COLO668 (cell line): Measurements from ENCODE around the gene IFNA10.
A peak's percentile ranks its signal among the peaks of the same experiment; 100 is the strongest.
"Not testable (repeated sequence)": the region's sequence is repeated elsewhere in the genome, so short reads cannot be mapped to it uniquely, and the experiment has no call there.

Source experiments
- DNase-seq: peaks from one replicate; lab custom pipeline; 2025; ENCODE audit not compliant: unreplicated experiment; lab: John Stamatoyannopoulos, UW

The IFNA10 gene

DNA sequence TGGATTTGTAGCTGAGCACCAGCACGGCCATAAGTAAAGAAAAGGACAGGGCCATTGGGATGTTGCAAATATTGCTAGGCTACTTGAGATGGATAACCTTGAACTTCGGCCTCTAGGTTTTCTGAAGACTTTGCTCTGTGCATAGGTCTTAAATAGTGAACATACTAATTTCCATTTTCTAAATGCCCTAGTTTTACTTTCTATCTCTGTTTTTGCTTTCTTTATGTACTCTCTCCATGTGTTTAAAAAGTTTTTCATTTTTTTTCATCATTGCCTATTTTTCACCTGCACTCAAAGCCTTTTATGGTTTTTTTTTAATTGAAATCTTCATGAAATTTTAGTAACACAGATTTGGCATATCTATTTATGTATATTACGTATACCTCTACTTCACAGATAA, at the start of gene IFNA10:
Gene IFNA10, minus strand, starts transcription at position 101 of the 400 bp plus-strand sequence. Its CDS starts 46 bp downstream, at position 55.
- DNase-seq = not testable (repeated sequence)

DNA sequence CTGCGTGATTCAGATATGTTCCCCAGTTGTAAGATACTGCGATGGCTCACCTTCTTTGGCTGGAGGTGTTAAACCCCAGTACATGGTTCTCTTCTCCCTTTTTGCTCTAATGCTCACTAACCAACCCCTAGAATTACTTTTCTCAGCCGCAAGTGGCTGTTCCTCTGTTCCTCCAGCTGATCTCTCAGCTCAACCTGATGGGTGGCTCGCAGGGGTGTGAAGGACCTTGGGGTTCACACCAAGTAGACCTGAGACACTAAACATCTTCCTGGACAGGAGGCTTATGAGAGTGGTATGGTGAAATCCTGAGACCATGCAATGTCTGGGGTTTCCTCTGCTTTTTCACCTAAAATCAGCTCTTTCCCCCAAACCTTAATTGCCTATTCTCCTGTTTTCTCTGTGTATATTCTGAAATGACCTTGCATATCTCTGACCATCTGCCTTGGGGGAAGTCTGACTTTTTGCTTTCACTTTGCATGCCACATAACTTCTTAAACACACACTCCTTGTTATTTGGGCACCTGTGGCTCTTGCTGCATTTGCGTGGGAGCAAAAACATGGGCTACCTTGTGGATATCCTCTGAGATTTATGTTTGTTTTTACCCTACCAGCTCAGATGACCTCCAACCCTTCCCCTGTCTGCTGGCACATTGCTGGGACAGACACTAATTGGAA, 48.7 kb upstream of the IFNA10 start:
- no peak for DNase-seq

DNA sequence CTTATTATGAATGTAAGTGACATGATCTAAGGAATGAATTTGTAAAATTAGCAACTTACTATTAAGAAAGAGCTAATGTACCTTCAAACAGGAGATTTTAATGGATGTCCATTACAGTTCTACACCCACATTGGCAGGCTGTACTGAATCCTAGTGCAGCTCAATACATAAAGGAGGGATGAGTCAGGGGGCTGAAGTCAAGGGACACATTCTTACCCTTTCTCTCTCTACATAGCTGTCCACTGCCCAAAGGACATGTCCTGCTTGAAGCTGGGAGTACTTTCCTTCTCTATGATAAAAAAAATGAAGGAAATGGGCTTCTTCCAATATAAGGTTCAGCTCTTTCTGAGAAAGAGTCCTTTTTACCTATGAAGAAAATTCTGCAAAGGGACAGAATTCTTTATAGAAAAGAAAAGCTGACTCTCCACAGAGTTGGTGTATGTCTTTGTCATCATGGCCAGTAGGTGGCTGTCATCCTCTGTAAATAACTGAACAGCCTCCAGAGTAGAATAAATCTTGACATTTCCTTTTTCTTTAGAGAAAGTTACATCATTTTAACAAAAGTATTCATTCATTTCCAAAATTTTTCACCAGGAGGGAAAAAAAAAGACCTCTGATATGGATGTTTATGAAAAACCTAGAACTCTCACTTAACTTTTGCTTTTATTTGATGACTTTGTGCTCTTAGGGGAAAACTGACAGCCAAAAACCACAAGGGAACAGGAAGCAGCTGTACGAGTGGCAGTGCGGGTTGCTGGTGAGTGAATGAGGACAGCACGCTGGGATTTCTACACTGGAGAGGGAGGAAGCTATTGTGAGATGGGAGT, 46.0 kb upstream of the IFNA10 start:
- DNase-seq = peak; percentile 10

DNA sequence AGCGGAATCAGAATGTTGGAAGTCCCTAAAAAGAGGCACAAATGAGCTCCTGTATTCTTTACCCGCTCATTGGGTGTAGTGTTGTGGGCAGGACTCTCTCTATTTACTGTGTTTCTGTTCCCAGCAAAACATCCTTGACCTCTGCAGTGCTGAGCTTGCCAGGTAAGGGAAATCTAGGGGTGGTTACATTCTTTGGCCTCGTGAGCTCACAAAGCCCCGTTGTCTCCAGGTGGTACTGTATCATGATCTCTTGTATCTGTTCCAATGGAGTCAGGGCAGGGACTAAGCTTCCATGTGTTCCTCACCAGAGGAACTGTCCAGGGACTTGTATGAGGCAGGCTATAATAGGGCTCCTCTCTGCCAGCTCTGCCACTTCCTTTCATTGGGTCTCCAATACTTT, 44.7 kb upstream of the IFNA10 start:
- no peak for DNase-seq

DNA sequence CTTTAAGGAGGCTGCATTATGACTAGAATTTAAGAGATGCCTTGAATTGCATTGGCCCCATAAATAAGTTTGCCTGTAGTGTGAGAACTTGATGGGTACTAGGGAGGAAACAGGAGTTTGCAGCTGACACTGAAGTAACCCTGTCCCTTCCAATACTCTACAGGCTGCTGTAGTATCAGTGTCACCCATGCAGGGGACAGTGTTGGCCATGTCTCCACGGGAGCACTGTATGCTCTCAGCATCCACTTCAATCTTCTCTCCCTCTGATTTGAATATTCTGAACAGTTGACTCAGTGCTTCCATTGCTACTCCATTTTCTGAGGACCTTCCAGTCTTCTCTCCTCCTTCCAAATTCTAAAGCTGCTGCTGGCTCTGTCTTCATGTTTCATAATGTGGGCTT, 44.2 kb upstream of the IFNA10 start:
- no peak for DNase-seq

DNA sequence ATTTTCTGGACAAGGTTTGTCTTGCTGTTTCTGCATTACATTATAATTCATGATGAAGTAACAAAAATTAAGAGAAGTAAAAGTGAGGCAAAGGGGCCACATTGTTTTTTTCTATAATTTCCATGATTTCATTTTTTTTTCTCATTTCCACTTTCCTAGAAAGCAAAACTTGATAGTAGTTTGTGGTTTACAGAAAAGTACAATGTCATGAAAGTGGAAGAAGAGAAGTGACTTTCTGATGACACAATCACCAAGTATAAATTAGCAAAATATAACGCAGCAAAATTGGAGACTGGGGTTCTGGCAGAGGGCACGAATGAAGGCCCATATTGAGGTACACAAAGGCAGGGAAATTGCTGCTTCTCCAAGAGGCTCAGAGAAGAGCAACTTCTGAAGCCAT, 37.9 kb upstream of the IFNA10 start:
- no peak for DNase-seq

DNA sequence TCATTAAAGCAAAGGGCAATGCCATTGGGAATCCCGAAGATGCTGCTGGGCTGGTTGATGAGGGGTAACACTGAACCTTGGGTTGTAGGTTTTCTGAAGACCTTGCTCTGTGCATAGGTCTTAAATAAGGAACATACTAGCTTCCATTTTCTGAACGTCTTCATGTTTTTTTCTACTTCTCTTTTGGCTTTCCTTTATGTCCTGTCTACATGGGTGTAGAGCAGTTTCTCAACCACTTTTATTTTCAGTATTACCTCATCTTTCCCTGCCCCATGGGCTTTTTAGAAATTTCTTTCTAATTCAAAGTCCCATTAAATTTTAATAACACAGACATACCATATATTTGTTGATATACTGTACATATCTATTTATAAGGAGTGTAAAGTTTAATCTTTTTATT, 33.0 kb upstream of the IFNA10 start, which contains the start of gene IFNA14:
Gene IFNA14, minus strand, starts transcription at position 95 of the 400 bp plus-strand sequence. Its CDS starts 70 bp downstream, at position 25.
- DNase-seq = no peak

DNA sequence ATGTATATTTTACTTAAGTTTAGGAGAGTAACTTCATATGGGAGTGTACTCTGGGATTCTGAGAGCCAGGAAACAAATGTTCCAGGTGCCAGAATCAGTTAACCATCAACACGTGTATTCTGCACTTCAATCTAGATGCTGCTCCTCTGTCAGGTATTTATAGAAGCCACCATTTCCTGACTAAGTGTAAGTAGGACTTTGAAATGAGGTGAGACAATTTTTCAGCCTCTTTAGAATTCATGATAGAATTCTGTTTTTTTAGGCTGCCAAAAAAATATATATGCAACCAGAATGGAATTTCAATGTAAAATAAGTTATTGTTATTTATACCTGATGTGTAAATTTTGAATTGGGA, 29.4 kb upstream of the IFNA10 start:
- not testable (repeated sequence) for DNase-seq

DNA sequence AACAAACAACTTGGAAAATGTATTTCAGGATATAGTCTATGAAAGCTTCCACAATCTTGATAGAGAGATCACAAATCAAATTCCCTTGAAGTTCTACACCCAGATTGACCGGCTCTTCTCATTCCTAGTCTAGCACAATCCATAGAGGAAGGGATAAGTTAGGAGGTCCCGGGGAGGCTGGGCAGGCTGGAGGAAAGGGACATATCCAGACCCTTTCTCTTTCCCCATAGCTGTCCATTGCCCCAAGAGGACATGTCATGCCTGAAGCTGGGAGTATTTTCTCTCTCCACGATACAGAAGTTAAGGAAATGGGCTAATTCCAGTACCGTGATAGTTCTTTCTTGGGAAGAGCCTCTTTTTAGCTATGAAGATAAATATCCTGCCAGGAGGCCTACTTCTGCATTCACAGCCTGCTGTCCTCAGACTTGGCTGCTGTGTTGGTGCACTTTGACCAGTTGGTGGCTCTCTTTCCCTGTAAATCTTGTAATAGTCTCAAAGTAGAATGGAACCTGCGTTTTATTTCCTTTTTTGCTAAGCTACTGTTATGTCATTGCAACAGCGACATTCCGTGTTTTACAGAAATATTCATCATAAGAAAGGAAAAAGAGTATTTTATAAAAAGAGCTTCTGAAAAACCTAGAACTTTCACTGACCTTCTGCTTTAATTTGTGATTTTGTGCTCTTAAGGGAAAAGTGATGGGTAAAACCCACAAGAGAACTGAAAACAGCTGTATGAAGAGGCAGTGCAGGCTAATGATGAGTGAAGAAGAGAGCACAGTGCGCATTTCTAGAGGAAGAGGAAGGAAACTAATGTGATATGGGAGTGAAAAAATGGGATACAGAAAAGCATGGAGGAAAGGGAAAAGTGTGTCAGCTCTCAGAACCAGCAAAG, 28.8 kb upstream of the IFNA10 start:
- not testable (repeated sequence) for DNase-seq

DNA sequence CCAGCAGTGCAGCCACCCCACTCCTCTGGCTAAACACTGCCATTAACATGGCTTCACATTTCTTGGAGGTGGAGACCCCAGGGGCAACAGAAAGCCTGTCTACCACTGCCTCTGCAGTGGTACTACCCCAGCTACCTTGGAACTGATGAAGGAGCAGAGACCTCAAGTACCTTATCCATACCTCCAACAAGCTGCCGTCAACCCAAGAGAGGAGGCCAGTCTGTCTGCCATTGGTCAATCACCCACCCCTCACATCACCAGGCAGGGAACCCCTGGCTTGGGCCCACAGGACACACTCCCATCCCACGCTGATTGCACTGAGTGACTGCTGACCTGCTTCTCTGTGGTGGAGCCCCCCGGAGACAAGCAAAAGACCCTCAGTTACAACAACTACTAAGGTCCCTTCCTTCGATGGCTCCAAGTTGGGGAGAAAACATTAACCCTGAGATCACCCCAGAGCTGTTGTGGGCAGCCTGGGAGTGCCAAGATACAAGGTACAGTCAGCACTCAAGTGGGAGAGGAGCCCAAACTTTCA, 27.3 kb upstream of the IFNA10 start:
- no peak for DNase-seq

DNA sequence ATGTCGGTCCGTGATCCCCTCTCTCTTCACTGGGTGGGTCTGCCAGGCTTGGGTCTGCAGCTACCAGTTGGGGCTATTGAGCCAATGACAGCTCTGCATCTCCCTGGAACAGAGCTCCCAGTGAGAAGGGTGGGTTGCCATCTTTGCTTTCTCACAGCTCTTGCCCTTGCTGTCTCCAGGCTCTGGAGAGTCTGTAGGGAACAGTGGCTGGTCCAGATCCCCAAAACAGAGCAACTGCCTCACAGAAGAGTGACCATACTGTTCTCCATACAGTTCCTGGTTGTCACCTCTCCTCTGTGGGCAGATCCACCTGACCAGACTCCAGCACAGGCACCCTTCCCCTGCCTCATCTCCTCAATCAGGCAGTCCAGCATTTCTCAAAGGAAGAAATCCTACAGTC, 26.3 kb upstream of the IFNA10 start:
- no peak for DNase-seq

DNA sequence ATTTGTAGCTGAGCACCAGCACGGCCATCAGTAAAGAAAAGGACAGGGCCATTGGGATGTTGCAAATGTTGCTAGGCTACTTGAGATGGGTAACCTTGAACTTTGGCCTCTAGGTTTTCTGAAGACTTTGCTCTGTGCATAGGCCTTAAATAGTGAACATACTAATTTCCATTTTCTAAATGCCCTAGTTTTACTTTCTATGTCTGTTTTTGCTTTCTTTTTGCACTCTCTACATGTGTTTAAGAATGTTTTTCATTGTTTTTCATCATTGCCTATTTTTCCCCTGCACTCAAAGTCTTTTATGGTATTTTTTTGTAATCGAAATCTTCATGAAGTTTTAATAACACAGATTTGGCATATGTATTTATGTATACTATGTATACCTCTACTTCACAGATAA, 21.2 kb upstream of the IFNA10 start, which contains the start of gene IFNA17:
Gene IFNA17, minus strand, starts transcription at position 101 of the 400 bp plus-strand sequence. Its CDS starts 49 bp downstream, at position 52.
- no peak for DNase-seq

DNA sequence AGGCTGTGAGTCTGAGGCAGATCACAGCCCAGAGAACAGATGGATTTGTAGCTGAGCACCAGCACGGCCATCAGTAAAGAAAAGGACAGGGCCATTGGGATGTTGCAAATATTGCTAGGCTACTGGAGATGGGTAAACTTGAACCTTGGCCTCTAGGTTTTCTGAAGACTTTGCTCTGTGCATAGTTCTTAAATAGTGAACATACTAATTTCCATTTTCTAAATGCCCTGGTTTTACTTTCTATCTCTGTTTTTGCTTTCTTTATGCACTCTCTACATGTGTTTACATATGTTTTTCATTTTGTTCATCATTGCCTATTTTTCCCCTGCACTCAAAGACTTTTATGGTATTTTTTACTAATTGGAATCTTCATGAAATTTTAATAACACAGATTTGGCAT, 10.3 kb upstream of the IFNA10 start, which contains the start of gene IFNA16:
Gene IFNA16, minus strand, starts transcription at position 101 of the 400 bp plus-strand sequence. Its CDS starts 6 bp downstream, at position 95.
- not testable (repeated sequence) for DNase-seq

DNA sequence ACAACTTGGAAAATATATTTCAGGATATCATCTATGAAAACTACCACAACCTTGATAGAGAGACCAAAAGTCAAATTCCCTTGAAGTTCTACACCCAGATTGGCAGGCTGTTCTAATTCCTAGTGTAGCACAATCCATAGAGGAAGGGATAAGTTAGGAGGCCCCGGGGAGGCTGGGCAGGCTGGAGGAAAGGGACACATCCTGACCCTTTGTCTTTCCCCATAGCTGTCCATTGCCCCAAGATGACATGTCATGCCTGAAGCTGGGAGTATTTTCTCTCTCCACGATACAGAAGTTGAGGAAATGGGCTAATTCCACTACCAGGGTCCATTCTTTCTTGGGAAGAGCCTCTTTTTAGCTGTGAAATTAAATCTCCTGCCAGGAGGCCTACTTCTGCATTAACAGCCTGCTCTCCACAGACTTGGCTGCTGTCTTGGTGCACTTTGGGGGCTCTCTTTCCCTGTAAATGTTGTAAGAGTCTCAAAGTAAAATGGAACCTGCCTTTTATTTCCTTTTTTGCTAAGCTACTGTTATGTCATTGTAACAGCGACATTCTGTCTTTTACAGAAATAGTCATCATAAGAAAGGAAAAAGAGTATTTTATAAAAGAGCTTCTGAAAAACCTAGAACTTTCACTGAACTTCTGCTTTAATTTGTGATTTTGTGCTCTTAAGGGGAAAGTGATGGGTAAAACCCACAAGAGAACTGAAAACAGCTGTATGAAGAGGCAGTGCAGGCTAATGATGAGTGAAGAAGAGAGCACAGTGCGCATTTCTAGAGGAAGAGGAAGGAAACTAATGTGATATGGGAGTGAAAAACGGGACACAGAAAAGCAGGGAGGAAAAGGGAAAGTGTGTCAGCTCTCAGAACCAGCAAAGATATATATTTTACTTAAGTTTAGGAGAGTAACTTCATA, 6.7 kb upstream of the IFNA10 start:
- not testable (repeated sequence) for DNase-seq

DNA sequence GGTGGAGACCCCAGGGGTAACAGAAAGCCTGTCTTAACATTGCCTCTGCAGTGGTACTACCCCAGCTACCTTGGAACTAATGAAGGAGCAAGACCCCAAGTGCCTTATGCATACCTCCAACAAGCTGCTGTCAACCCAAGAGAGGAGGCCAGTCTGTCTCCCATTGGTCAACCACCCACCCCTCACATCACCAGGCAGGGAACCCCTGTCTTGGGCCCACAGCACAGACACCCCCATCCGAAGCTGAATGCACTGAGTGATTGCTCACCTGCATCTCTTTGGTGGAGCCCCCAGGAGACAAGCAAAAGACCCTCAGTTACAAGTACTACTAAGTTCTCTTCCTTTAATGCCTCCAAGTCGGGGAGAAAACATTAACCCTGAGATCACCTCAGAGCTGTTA, 5.2 kb upstream of the IFNA10 start:
- DNase-seq = not testable (repeated sequence)

DNA sequence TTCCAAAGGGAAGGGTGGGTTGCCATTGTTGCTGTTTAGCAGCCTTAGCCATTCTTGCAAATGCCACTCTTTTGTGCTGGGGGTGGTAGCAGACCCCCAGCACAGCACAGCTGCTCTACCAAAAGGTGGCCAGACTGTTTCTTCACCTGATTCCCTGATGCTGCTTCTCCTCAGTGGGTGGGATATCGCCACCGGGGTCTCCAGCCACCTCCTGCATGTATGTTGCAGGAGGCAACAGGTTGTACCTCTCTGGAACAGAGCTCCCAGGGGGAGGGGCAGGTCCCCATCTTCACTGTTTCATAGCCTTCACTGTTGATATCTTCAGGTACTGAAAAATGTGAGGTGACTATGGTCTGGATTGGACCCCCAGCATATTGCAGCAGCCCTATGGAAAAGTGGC, 3.8 kb upstream of the IFNA10 start:
- DNase-seq = not testable (repeated sequence)

DNA sequence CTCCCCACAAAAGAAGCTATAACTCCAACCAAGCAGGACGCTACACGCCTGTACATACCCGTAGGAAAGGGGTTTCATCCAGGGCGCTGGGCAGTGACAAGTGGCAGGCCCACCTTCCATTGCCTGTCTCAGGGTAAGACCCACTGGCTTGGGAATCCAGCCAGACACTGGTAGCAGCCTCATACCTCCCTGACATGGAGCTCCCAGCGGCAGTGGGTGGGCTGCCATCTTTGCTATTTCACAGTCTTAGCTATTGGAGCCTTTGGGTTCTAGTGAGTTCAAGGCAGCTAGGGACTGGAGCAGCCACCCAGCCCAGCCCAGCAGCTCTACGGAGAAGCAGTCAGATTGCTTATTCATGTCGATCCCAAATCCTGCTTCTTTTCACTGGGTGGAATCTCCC, 3.4 kb upstream of the IFNA10 start:
- no peak for DNase-seq

DNA sequence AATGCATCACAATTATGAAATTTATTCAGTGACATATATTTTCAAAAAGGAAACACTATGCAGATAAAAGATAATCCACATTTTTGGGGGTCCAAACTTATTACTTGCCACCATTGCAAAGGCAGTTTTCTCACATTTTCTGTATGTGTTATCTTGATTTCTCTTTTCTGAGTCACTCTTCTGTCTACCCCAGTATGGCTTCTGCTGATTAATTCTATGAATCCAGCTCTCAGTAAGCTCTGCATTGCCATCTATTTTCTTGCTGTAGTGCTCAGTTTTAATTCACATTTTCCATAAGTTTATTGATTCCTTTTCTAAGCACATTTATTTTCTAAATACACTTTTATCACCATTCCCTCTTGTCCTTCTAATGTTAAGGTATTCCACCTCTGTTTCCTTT, 1.7 kb downstream of the IFNA10 start:
- no peak for DNase-seq

DNA sequence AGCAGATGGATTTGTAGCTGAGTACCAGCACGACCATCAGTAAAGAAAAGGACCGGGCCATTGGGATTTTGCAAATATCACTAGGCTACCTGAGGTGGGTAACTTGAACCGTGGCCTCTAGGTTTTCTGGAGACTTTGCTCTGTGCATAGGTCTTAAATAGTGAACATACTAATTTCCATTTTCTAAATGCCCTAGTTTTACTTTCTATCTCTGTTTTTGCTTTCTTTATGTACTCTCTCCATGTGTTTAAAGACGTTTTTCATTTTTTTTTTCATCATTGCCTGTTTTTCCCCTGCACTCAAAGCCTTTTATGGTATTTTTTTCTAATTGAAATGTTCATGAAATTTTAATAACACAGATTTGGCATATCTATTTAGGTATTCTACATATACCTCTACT, 4.8 kb downstream of the IFNA10 start, which contains the start of gene IFNA7:
Gene IFNA7, minus strand, starts transcription at position 101 of the 400 bp plus-strand sequence. Its CDS starts 40 bp downstream, at position 61.
- not testable (repeated sequence) for DNase-seq
